Epithelial cell of umbilical artery (primary cell): ENCODE results near the gene CFAP107. TPM values are rescaled to one million over a fixed set of nuclear protein-coding genes. Genes with fewer than 3 reads are reported as not detected.

ENCODE experiments used
- total RNA-seq: library from RNA; depleted of rRNA; stranded (reverse); fragments of >200 nt; gene quantifications from 2 replicates; pipeline ENCODE4 v1.2.3, GENCODE V29; 2014

CFAP107 gene, protein sequence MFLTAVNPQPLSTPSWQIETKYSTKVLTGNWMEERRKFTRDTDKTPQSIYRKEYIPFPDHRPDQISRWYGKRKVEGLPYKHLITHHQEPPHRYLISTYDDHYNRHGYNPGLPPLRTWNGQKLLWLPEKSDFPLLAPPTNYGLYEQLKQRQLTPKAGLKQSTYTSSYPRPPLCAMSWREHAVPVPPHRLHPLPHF
- total RNA-seq: not detected in 2 replicates

DNA sequence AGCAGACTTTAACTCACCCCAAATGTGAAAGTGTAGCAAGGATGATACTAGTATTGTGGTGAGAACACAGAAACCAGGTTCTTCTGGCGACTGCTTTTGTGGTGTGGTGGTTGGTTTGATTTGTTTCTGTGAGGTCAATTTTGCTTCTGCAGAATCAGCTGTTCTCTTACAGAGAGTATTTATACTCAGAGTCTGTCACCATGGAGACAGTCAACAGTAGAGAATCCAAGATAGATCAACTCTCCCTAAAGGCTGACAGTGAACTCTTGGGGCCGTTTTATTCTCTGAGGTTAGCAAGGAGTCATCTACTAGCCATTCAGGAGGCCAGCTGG is at the start of gene CFAP107:
CFAP107 (plus strand) TSS at position 209 of the 332 bp plus-strand sequence. CDS start 231 bp downstream, outside the sequence.

DNA sequence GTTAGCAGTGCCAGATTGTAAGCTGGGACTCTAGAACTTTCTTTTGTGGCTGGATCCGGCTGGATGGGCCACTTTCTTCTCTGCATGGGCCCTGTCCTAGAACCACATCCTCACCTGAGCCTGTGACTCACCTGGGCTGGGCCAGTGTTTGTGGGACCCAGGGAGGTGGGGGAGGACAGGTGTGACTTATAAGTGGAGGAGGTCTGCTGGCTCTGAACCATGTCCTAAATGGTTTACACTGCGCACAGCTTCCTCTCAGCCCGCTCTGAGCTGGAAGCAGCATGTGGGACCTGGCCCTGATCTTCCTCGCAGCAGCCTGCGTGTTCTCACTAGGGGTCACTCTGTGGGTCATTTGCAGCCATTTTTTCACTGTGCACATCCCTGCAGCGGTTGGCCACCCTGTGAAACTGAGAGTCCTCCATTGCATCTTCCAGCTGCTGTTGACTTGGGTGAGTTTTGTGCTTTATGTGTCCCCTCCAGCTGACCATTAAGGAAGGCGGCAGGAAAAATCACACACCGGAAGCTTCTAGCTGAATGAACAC is 30.0 kb upstream of the CFAP107 start, which contains the start of gene AADACL3:
AADACL3 (plus strand) TSS at position 215 of the 542 bp plus-strand sequence; CDS start at position 282, 67 bp downstream.

DNA sequence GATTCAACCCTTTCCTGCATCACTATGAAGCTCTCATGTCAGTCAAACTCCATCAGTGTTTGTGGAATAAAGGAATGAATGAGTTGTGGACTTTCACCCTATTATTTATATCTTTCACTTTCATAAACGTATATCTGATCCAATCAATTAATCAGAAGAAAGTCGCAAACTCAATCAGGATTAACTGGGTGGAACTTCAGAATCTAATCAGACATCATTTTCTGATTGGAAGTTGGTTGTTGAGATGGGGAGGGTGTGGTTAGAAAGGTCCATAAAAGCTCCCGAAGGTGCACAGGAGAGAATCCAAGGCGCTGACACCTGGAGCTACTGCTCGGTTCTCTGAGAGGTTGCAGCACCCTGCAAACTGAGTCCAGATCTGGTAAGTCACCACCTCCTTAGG is 27.4 kb downstream of the CFAP107 start, which contains the start of gene PRAMEF12:
PRAMEF12 (plus strand) TSS at position 301 of the 400 bp plus-strand sequence. CDS start 1,130 bp downstream, outside the sequence.

DNA sequence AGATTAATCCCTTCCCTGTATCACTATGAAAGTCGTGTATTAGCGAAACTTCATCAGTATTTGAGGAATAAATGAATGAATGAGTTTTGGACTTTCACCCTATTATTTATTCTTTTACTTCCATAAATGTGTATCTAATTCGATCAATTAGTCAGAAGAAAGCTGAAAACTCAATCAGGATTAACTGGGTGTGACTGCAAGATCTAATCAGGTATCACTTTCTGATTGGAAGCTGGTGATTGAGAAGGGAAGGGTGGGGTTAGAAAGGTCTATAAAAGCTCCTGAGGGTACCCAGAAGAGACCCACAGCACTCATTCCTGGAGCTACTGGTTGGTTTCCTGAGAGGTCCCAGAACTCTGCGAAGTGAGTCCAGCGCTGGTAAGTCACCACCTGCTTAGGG is 45.1 kb downstream of the CFAP107 start, which contains the start of gene PRAMEF1:
PRAMEF1 (plus strand) TSS at position 301 of the 400 bp plus-strand sequence. CDS start 1,831 bp downstream, outside the sequence.

Other genes starting within 250 kb of the CFAP107 start
- gene DHRS3, start 128.0 kb upstream of the CFAP107 start, total RNA-seq: 25.0 and 33.7 TPM in 2 replicates
- gene AADACL4, start 102.1 kb upstream of the CFAP107 start, total RNA-seq: not detected in 2 replicates
- not detected in 2 replicates for gene AADACL3, start 30.1 kb upstream of the CFAP107 start, total RNA-seq
- not detected in 2 replicates for gene PRAMEF12, start 27.5 kb downstream of the CFAP107 start, total RNA-seq
- not detected in 2 replicates for gene PRAMEF1, start 45.2 kb downstream of the CFAP107 start, total RNA-seq
- gene PRAMEF11, start 85.2 kb downstream of the CFAP107 start, total RNA-seq: not detected in 2 replicates
- not detected in 2 replicates for gene HNRNPCL1, start 102.5 kb downstream of the CFAP107 start, total RNA-seq
- gene PRAMEF2, start 110.9 kb downstream of the CFAP107 start, total RNA-seq: not detected in 2 replicates
- not detected in 2 replicates for gene PRAMEF4, start 140.0 kb downstream of the CFAP107 start, total RNA-seq
- gene PRAMEF10, start 152.1 kb downstream of the CFAP107 start, total RNA-seq: not detected in 2 replicates
- not detected in 2 replicates for gene PRAMEF7, start 170.4 kb downstream of the CFAP107 start, total RNA-seq
- not detected in 2 replicates for gene PRAMEF6, start 201.4 kb downstream of the CFAP107 start, total RNA-seq